ENCODE measurements around the gene MED28.

Gene MED28

DNA sequence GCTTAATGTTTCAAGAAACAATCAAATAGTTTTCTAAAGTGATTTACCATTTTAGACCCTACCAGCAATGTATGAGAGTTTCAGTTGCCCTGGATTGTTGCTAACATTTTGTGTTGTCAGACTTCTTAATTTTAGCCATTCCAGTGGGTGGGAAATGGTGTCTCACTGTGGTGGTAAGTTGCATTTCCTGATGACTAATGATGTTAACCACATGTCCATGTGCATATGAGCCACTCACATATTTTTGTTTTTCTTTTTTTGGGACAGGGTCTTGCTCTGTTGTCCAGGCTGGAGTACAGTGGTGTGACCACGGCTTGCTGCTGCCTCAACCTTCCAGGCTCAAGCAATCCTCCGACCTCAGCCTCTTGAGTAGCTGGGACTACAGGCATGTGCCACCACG, 48.3 kb downstream of the MED28 start:
- TF ChIP-seq CTCF (IDR thresholded peaks at IDR 0.05; ENCODE audit: low read depth, low read length, missing control alignments): no peak
- no peak for DNase-seq (ENCODE audit: low read depth)
- H3K4me3 ChIP-seq (ENCODE audit: low read depth, low read length): no peak overlapping the region

GRCh38 chr4:17664755-17665154, 50.3 kb downstream of the MED28 start:
- H3K4me3 ChIP-seq (ENCODE audit: low read depth, low read length): no peak overlapping the region
- no peak for TF ChIP-seq CTCF (IDR thresholded peaks at IDR 0.05; ENCODE audit: low read depth, low read length, missing control alignments)
- peak; percentile 46 for DNase-seq (ENCODE audit: low read depth)

DNA sequence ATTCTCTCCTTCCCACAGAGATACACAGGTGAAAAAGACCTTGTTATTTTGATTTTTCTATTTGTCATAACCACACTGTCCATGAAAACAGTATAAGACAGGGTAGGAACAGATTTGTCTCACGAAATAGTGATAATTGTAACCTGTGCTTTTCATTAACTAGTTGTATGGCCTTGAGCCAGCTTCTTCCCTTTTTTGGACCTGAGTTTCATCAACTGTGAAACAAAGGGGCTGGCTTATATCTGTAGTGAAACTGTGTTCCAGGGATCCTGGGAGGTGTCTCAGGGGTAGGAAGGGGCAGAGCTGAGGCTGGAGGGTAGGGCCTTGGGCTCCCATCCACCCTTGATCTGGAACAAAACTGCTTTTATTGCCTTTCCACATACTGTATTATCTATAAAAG, 50.9 kb downstream of the MED28 start:
- no peak overlapping the region for H3K4me3 ChIP-seq (ENCODE audit: low read depth, low read length)
- TF ChIP-seq CTCF (IDR thresholded peaks at IDR 0.05; ENCODE audit: low read depth, low read length, missing control alignments): no peak
- DNase-seq (ENCODE audit: low read depth): no peak

GRCh38 chr4:17665852-17666251, 51.4 kb downstream of the MED28 start:
- no peak for DNase-seq (ENCODE audit: low read depth)
- no peak for TF ChIP-seq CTCF (IDR thresholded peaks at IDR 0.05; ENCODE audit: low read depth, low read length, missing control alignments)
- no peak overlapping the region for H3K4me3 ChIP-seq (ENCODE audit: low read depth, low read length)

- DNase-seq (ENCODE audit: low read depth): no peak
- H3K4me3 ChIP-seq (ENCODE audit: low read depth, low read length): no peak overlapping the region
- TF ChIP-seq CTCF (IDR thresholded peaks at IDR 0.05; ENCODE audit: low read depth, low read length, missing control alignments): no peak
Measured at GRCh38 chr4:17667253-17667652, 52.8 kb downstream of the MED28 start.

- H3K4me3 ChIP-seq (ENCODE audit: low read depth, low read length): no peak overlapping the region
- TF ChIP-seq CTCF (IDR thresholded peaks at IDR 0.05; ENCODE audit: low read depth, low read length, missing control alignments): no peak
- no peak for DNase-seq (ENCODE audit: low read depth)
Measured at GRCh38 chr4:17667653-17668201, 53.3 kb downstream of the MED28 start.

DNA sequence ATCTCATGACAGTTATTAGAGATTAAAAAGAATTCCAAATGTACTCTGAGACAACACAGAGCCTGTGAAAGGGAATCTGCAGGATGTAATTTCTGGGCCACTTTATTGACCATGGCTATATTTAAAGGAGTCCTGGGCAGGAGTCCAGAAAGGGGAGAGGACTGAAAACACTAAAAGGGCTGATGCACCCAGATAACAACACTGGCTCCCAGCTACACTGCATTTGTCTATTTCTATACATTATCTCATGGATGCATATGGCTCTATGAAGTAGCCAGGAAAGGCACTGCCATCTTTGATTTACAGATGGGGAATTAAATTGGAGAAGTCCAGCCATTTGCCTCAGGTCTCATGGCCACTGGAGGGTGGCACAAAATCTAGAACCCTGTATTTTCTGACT, 56.0 kb downstream of the MED28 start:
- H3K4me3 ChIP-seq (ENCODE audit: low read depth, low read length): no peak overlapping the region
- no peak for TF ChIP-seq CTCF (IDR thresholded peaks at IDR 0.05; ENCODE audit: low read depth, low read length, missing control alignments)
- no peak for DNase-seq (ENCODE audit: low read depth)

All from GM12864 (cell line).